Measurements from ENCODE around the gene EMC9. TPM values are rescaled to one million over a fixed set of nuclear protein-coding genes. Genes with fewer than 3 reads are reported as not detected.

Gene EMC9
- total and polyA plus RNA-seq, 10 of the 15 experiments (the other 5 are each of a cell fraction or from before 2014, with no cell fraction given): 15.3 to 60.5 (median 30.3) TPM

GRCh38 chr14:24188251-24189058 lies 47.1 kb upstream of the EMC9 start, which contains the start of gene IPO4 (continued):
- TF ChIP-seq CEBPZ (IDR thresholded peaks at IDR 0.05; ENCODE audit: low read depth, low read length) (peak; percentile 34; the same call in 1 of the 2 replicates), BMI1 (IDR thresholded peaks at IDR 0.05; ENCODE audit: borderline replicate concordance) (peak; percentile 97), ATF3 (IDR thresholded peaks at IDR 0.05; ENCODE audit: borderline replicate concordance, extremely low read depth, low read depth, low read length) (0 out of 2 replicates have a peak, but pooled peaks have one; percentile 31), POLR2A (IDR thresholded peaks at IDR 0.05; ENCODE audit: low read depth, low read length) (peak; percentile 94), POLR2AphosphoS5 (IDR thresholded peaks at IDR 0.05; ENCODE audit: low read length) (peak; percentile 95), FOXM1 (IDR thresholded peaks at IDR 0.05; ENCODE audit: low read depth, low read length) (peak; percentile 62; the same call in 1 of the 2 replicates), ZNF592 (IDR thresholded peaks at IDR 0.05) (no peak), MAX (IDR thresholded peaks at IDR 0.05; ENCODE audit: low read depth, low read length) (peak; percentile 100), E4F1 (IDR thresholded peaks at IDR 0.05; ENCODE audit: borderline replicate concordance, partially characterized antibody) (peak; percentile 75), HDGF (IDR thresholded peaks at IDR 0.05) (no peak), RFX5 (IDR thresholded peaks at IDR 0.05; ENCODE audit: low read depth, low read length) (peak; percentile 58; the same call in 1 of the 2 replicates), TCF12 (IDR thresholded peaks at IDR 0.05; ENCODE audit: low read depth, low read length) (peak; percentile 80), DPF2 (IDR thresholded peaks at IDR 0.05) (peak; percentile 47; the same call in 1 of the 2 replicates), IRF5 (IDR thresholded peaks at IDR 0.05; ENCODE audit: borderline replicate concordance) (peak; percentile 32; the same call in 1 of the 2 replicates), SUZ12 (IDR thresholded peaks at IDR 0.05; ENCODE audit: unreplicated experiment) (no peak), NFYA (IDR thresholded peaks at IDR 0.05; ENCODE audit: borderline replicate concordance, low read depth, low read length) (no peak), MXI1 (IDR thresholded peaks at IDR 0.05; ENCODE audit: low read depth, low read length) (peak; percentile 100)
